ENCODE results near the gene FBLN2.

Gene FBLN2

GRCh38 chr3:13654330-13655060, 105.6 kb downstream of the FBLN2 start:
- H2AFZ ChIP-seq (ENCODE audit: low read length) = peak overlapping the region; percentile 81
- H4K91ac ChIP-seq (ENCODE audit: low read depth, low read length, poor library complexity) = peak overlapping the region; percentile 47
- no peaks in the 10 kb centered on the region for H3K9me3 ChIP-seq (replicated peaks in 1 of 2; ENCODE audit: control insufficient read depth in 2 of 2, insufficient read depth in 1 of 2, low read depth in 1 of 2, low read length in 2 of 2)
- H2BK15ac ChIP-seq (ENCODE audit: low read length) = peak overlapping the region; percentile 86
- peak overlapping the region; percentile 98 for H2BK12ac ChIP-seq (ENCODE audit: low read length)
- H2AK5ac ChIP-seq (ENCODE audit: low read depth, low read length) = peak overlapping the region; percentile 96
- H3K27ac ChIP-seq (replicated peaks; ENCODE audit: low read length) = no peak overlapping the region
- WGBS, 2 donors (ENCODE audit: extremely low coverage in 2 of 2, insufficient read length in 2 of 2, insufficient replicate concordance in 1 of 2) = no CpG with 5 or more reads among the region's 15 CpGs
- no peaks in the 10 kb centered on the region for H3K79me1 ChIP-seq (ENCODE audit: low read depth, low read length)
- H3K27me3 ChIP-seq (ENCODE audit: control insufficient read depth in 3 of 3, insufficient read depth in 3 of 3, low read depth in 1 of 3, low read length in 3 of 3) = peaks cover 0 to 21% (median 3%) of the 10 kb centered on the region in 3 experiments
- no peak overlapping the region for H2BK120ac ChIP-seq (ENCODE audit: low read depth, low read length)
- H2BK5ac ChIP-seq (ENCODE audit: low read length) = no peak overlapping the region
- peak overlapping the region; percentile 20 for H3K18ac ChIP-seq (ENCODE audit: low read length)
- no peak overlapping the region for H3K4me2 ChIP-seq (ENCODE audit: insufficient read depth, low read length, poor library complexity, severe bottlenecking)
- H3K23ac ChIP-seq (ENCODE audit: low read depth, low read length, poor library complexity) = no peak overlapping the region
- peaks cover 18 to 24% of the 10 kb centered on the region in 2 donors for H3K4me1 ChIP-seq (ENCODE audit: control insufficient read depth in 2 of 2, insufficient read depth in 1 of 2, low read depth in 1 of 2, low read length in 2 of 2)
- H4K8ac ChIP-seq (ENCODE audit: low read depth, low read length) = no peak overlapping the region
- DNase-seq (ENCODE audit: low spot score) = no peak
- peak overlapping the region; percentile 82 for H3K14ac ChIP-seq (ENCODE audit: low read length)
- H3K4ac ChIP-seq (ENCODE audit: low read length) = peak overlapping the region; percentile 7
- no peaks in the 10 kb centered on the region for H3K36me3 ChIP-seq (replicated peaks in 1 of 2; ENCODE audit: control insufficient read depth in 2 of 2, insufficient read depth in 2 of 2, low read length in 2 of 2)
- H3K9ac ChIP-seq (ENCODE audit: low read depth, low read length, poor library complexity) = peak overlapping the region; percentile 1
- no peak overlapping the region for H3K4me3 ChIP-seq (ENCODE audit: low read length in 2 of 2)

- Histone ChIP-seq H2BK12ac (ENCODE audit: low read length) (peak overlapping the region; percentile 98), H2BK15ac (ENCODE audit: low read length) (peak overlapping the region; percentile 18), H3K23ac (ENCODE audit: low read depth, low read length, poor library complexity) (peak overlapping the region; percentile 6), H3K4ac (ENCODE audit: low read length) (peak overlapping the region; percentile 7), H3K36me3 (replicated peaks in 1 of 2; ENCODE audit: control insufficient read depth in 2 of 2, insufficient read depth in 2 of 2, low read length in 2 of 2) (no peaks in the 10 kb centered on the region), H2AK5ac (ENCODE audit: low read depth, low read length) (peak overlapping the region; percentile 96), H2BK5ac (ENCODE audit: low read length) (peak overlapping the region; percentile 19), H4K91ac (ENCODE audit: low read depth, low read length, poor library complexity) (peak overlapping the region; percentile 47), H3K14ac (ENCODE audit: low read length) (peak overlapping the region; percentile 82), H3K4me3 (ENCODE audit: low read length in 2 of 2) (no peak overlapping the region), H3K9ac (ENCODE audit: low read depth, low read length, poor library complexity) (peak overlapping the region; percentile 1), H3K79me1 (ENCODE audit: low read depth, low read length) (no peaks in the 10 kb centered on the region), H2BK120ac (ENCODE audit: low read depth, low read length) (no peak overlapping the region), H3K9me3 (replicated peaks in 1 of 2; ENCODE audit: control insufficient read depth in 2 of 2, insufficient read depth in 1 of 2, low read depth in 1 of 2, low read length in 2 of 2) (no peaks in the 10 kb centered on the region), H3K4me1 (ENCODE audit: control insufficient read depth in 2 of 2, insufficient read depth in 1 of 2, low read depth in 1 of 2, low read length in 2 of 2) (peaks cover 18 to 23% of the 10 kb centered on the region in 2 donors), H3K27me3 (ENCODE audit: control insufficient read depth in 3 of 3, insufficient read depth in 3 of 3, low read depth in 1 of 3, low read length in 3 of 3) (peaks cover 0 to 21% (median 3%) of the 10 kb centered on the region in 3 experiments), H3K18ac (ENCODE audit: low read length) (peak overlapping the region; percentile 68), H3K27ac (replicated peaks; ENCODE audit: low read length) (no peak overlapping the region), H3K4me2 (ENCODE audit: insufficient read depth, low read length, poor library complexity, severe bottlenecking) (no peak overlapping the region), H2AFZ (ENCODE audit: low read length) (peak overlapping the region; percentile 81), H4K8ac (ENCODE audit: low read depth, low read length) (no peak overlapping the region)
- DNase-seq (ENCODE audit: low spot score) = peak; percentile 79
- no CpG with 5 or more reads among the region's 70 CpGs for WGBS, 2 donors (ENCODE audit: extremely low coverage in 2 of 2, insufficient read length in 2 of 2, insufficient replicate concordance in 1 of 2)
Observed at GRCh38 chr3:13655061-13655913, 106.4 kb downstream of the FBLN2 start.

- H3K9me3 ChIP-seq (replicated peaks in 1 of 2; ENCODE audit: control insufficient read depth in 2 of 2, insufficient read depth in 1 of 2, low read depth in 1 of 2, low read length in 2 of 2) = no peaks in the 10 kb centered on the region
- H3K4me2 ChIP-seq (ENCODE audit: insufficient read depth, low read length, poor library complexity, severe bottlenecking) = no peak overlapping the region
- DNase-seq (ENCODE audit: low spot score) = no peak
- H2AK5ac ChIP-seq (ENCODE audit: low read depth, low read length) = peak overlapping the region; percentile 15
- H3K27me3 ChIP-seq (ENCODE audit: control insufficient read depth in 3 of 3, insufficient read depth in 3 of 3, low read depth in 1 of 3, low read length in 3 of 3) = peaks cover 0 to 21% (median 3%) of the 10 kb centered on the region in 3 experiments
- H2BK12ac ChIP-seq (ENCODE audit: low read length) = no peak overlapping the region
- peak overlapping the region; percentile 22 for H3K18ac ChIP-seq (ENCODE audit: low read length)
- no peak overlapping the region for H4K91ac ChIP-seq (ENCODE audit: low read depth, low read length, poor library complexity)
- H3K4me3 ChIP-seq (ENCODE audit: low read length in 2 of 2) = no peak overlapping the region
- H3K79me1 ChIP-seq (ENCODE audit: low read depth, low read length) = no peaks in the 10 kb centered on the region
- H3K4ac ChIP-seq (ENCODE audit: low read length) = no peak overlapping the region
- no peak overlapping the region for H3K9ac ChIP-seq (ENCODE audit: low read depth, low read length, poor library complexity)
- no peak overlapping the region for H3K23ac ChIP-seq (ENCODE audit: low read depth, low read length, poor library complexity)
- no CpG with 5 or more reads among the region's 8 CpGs for WGBS, 2 donors (ENCODE audit: extremely low coverage in 2 of 2, insufficient read length in 2 of 2, insufficient replicate concordance in 1 of 2)
- no peak overlapping the region for H2BK120ac ChIP-seq (ENCODE audit: low read depth, low read length)
- peaks cover 18 to 21% of the 10 kb centered on the region in 2 donors for H3K4me1 ChIP-seq (ENCODE audit: control insufficient read depth in 2 of 2, insufficient read depth in 1 of 2, low read depth in 1 of 2, low read length in 2 of 2)
- H3K36me3 ChIP-seq (replicated peaks in 1 of 2; ENCODE audit: control insufficient read depth in 2 of 2, insufficient read depth in 2 of 2, low read length in 2 of 2) = no peaks in the 10 kb centered on the region
- H2BK5ac ChIP-seq (ENCODE audit: low read length) = no peak overlapping the region
- H3K14ac ChIP-seq (ENCODE audit: low read length) = no peak overlapping the region
- no peak overlapping the region for H2AFZ ChIP-seq (ENCODE audit: low read length)
- H4K8ac ChIP-seq (ENCODE audit: low read depth, low read length) = no peak overlapping the region
- no peak overlapping the region for H3K27ac ChIP-seq (replicated peaks; ENCODE audit: low read length)
- H2BK15ac ChIP-seq (ENCODE audit: low read length) = no peak overlapping the region
Observed at GRCh38 chr3:13656584-13657301, 107.8 kb downstream of the FBLN2 start.

Measured in neuronal stem cell (in vitro differentiated cells).